PC-9 (cell line): Measurements from ENCODE around the gene FKBP5.

Source experiments
- EZH2 ChIP-seq: fragments of 200-600 bp; sonication (generic); IDR thresholded peaks from 2 replicates; pipeline ENCODE4 v1.8.0; 2017; ENCODE audit warnings: antibody characterized with exemption, low read depth
- TF ChIP-seq, protein P1 (sequence below): fragments of 200-600 bp; sonication (generic); conservative IDR thresholded peaks from 2 replicates; pipeline ENCODE4 v1.6.1; 2017; ENCODE audit warnings: mixed run types, antibody characterized with exemption, mild to moderate bottlenecking, moderate library complexity

DNA sequence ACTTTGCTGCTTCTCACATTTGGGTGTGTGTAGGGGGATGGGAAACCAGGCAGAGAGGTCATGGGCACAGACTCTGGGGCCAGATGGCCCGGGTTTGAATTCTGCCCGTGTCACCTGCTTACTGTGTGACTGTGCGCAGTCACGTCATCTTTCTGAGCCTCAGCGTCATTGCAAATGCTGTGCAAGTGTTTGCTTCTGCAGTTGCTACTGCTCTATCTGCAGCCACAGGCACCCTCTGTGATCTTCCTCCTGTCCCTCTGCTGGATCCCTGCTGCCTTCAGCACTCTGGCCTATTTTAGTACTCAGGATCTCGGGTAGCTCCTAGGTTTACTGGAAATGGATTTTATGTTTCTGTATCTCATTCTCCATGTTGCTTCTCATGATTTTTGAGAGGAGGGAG lies 135.4 kb downstream of the FKBP5 start:
- TF ChIP-seq, protein P1, sequence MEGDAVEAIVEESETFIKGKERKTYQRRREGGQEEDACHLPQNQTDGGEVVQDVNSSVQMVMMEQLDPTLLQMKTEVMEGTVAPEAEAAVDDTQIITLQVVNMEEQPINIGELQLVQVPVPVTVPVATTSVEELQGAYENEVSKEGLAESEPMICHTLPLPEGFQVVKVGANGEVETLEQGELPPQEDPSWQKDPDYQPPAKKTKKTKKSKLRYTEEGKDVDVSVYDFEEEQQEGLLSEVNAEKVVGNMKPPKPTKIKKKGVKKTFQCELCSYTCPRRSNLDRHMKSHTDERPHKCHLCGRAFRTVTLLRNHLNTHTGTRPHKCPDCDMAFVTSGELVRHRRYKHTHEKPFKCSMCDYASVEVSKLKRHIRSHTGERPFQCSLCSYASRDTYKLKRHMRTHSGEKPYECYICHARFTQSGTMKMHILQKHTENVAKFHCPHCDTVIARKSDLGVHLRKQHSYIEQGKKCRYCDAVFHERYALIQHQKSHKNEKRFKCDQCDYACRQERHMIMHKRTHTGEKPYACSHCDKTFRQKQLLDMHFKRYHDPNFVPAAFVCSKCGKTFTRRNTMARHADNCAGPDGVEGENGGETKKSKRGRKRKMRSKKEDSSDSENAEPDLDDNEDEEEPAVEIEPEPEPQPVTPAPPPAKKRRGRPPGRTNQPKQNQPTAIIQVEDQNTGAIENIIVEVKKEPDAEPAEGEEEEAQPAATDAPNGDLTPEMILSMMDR = no peak
- no peak for TF ChIP-seq EZH2
